Body of pancreas (tissue), 4 donors: ENCODE results near the gene TBC1D19. TPM values are rescaled to one million over a fixed set of nuclear protein-coding genes. Genes with fewer than 3 reads are reported as not detected.

ENCODE experiments used
- ATAC-seq: fragments of 150-250 bp; one replicate; pipeline ENCODE4 v1.9.1; 2016
- DNase-seq, 4 donors: peaks; one replicate each; pipeline ENCODE4 v3.0.0-alpha.2; 2019
- H3K27ac ChIP-seq, 4 donors: fragments of 200-600 bp; sonication (generic); 1 replicate in 3 of 4; 2 replicates in 1 of 4; pipeline versions ENCODE4 v1.5.1 to v1.6.1; 2016 to 2019; ENCODE audit warnings: mild to moderate bottlenecking in 1 of 4, mixed read lengths in 1 of 4, moderate library complexity in 1 of 4
- H3K27me3 ChIP-seq, 2 donors: fragments of 200-600 bp; sonication (generic); one replicate each; pipeline ENCODE4 v1.6.0; 2016; ENCODE audit warnings: mild to moderate bottlenecking in 1 of 2
- H3K36me3 ChIP-seq, 2 donors: fragments of 200-600 bp; sonication (generic); replicated peaks in 1 of 2; 2 replicates each; pipeline ENCODE4 v1.5.1; 2016; ENCODE audit warnings: low read depth in 2 of 2; ENCODE audit not compliant: insufficient read depth in 1 of 2
- H3K4me1 ChIP-seq: fragments of 200-600 bp; sonication (generic); one replicate; pipeline ENCODE4 v1.6.0; 2016
- H3K4me3 ChIP-seq, 2 donors: fragments of 200-600 bp; sonication (generic); 1 replicate in 1 of 2; 2 replicates in 1 of 2; pipeline ENCODE4 v1.5.1; 2016 to 2019
- H3K9me3 ChIP-seq, 3 donors: fragments of 200-600 bp; sonication (generic); 1 replicate in 2 of 3; 2 replicates in 1 of 3; pipeline ENCODE4 v1.5.1; 2016
- POLR2A ChIP-seq, 3 donors: fragments of 450-650 bp; IDR thresholded peaks; one replicate each; pipeline ENCODE4 v1.6.1; 2016; ENCODE audit warnings: antibody characterized with exemption in 3 of 3, mild to moderate bottlenecking in 2 of 3
- WGBS, 2 donors: methylation state at CpG; one replicate each; pipeline ENCODE4 v1.1.5; 2017; 5-methylcytosine and 5-hydroxymethylcytosine counted together
- intact Hi-C: fragments of 100-400 bp; cut with DNase I; formaldehyde crosslinking; loops from one replicate; pipeline ENCODE4 v1.15.1; 2023
- total RNA-seq, 2 donors: library from RNA; depleted of rRNA; stranded (reverse); fragments of >200 nt; gene quantifications; one replicate each; pipeline ENCODE4 v1.1.0, GENCODE V29; 2016
- TF ChIP-seq, protein P1 (sequence below), 7 experiments: fragments of 450-650 bp in 4 of 7; fragments of 200-600 bp in 3 of 7; sonication (generic) in 3 of 7; IDR thresholded peaks; one replicate each; pipeline ENCODE4 v1.5.1; 2016 to 2019; ENCODE audit warnings: antibody characterized with exemption in 7 of 7

The TBC1D19 gene
- total RNA-seq, 2 donors from 2014 or later, result 22.8 to 30.7 TPM

GRCh38 chr4:26780539-26780938 lies 196.7 kb downstream of the TBC1D19 start:
- TF ChIP-seq, protein P1, sequence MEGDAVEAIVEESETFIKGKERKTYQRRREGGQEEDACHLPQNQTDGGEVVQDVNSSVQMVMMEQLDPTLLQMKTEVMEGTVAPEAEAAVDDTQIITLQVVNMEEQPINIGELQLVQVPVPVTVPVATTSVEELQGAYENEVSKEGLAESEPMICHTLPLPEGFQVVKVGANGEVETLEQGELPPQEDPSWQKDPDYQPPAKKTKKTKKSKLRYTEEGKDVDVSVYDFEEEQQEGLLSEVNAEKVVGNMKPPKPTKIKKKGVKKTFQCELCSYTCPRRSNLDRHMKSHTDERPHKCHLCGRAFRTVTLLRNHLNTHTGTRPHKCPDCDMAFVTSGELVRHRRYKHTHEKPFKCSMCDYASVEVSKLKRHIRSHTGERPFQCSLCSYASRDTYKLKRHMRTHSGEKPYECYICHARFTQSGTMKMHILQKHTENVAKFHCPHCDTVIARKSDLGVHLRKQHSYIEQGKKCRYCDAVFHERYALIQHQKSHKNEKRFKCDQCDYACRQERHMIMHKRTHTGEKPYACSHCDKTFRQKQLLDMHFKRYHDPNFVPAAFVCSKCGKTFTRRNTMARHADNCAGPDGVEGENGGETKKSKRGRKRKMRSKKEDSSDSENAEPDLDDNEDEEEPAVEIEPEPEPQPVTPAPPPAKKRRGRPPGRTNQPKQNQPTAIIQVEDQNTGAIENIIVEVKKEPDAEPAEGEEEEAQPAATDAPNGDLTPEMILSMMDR (IDR thresholded peaks at IDR 0.05), result no peak
- no peak for TF ChIP-seq POLR2A (IDR thresholded peaks at IDR 0.05)
- DNase-seq (no peak), ATAC-seq (no peak)
- WGBS, 2 donors, result 94 to 100% methylated on average over 1 of the region's 1 CpG
- Histone ChIP-seq H3K27ac (no peak overlapping the region), H3K27me3 (no peaks in the 10 kb centered on the region), H3K4me3 (no peak overlapping the region), H3K4me1 (no peaks in the 10 kb centered on the region), H3K36me3 (no peaks in the 10 kb centered on the region), H3K9me3 (no peaks in the 10 kb centered on the region)
- intact Hi-C loops, result no loop called here

DNA sequence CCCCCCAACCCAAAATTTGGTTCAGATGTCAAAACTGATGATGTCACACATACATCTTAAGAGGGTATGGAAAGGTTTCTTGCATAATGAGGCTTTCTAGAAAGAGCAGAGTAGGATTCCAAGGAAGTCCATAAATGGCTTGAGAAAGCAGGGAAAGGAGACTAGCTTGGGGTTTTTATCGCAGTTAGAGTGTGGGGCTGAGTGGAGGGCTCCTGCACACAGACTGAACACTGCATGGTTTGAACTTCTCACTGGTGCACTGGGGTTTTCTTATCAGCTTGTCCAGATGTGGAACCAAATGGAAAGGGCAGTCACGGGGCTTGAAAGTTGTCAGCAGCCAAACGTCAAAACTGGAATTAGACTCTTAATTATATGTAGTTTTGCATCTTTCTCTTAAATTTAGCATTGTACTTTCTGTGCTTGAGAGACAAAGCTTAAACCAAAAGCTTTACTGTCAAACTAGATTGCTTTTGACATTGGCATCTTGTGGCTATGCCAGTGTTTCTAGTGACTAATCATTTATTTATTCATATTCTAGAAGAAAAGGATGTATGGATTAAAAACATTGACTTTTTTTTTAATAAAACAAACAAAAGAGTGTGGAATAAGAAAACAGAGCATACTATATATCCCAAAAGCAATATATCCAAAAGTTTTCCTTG lies 198.4 kb downstream of the TBC1D19 start:
- no peak for DNase-seq
- Histone ChIP-seq H3K9me3 (no peaks in the 10 kb centered on the region), H3K36me3 (no peaks in the 10 kb centered on the region), H3K4me1 (peaks cover 3% of the 10 kb centered on the region), H3K27ac (no peak overlapping the region), H3K4me3 (no peak overlapping the region), H3K27me3 (no peaks in the 10 kb centered on the region)
- 55 to 76% methylated on average over 3 of the region's 3 CpGs for WGBS, 2 donors
- TF ChIP-seq, protein P1 (IDR thresholded peaks at IDR 0.05), result no peak
- no peak for TF ChIP-seq POLR2A (IDR thresholded peaks at IDR 0.05)
- intact Hi-C loops, result no loop called here
- ATAC-seq, result no peak

- Histone ChIP-seq H3K36me3 (no peaks in the 10 kb centered on the region), H3K27ac (no peak overlapping the region), H3K4me3 (no peak overlapping the region), H3K9me3 (no peaks in the 10 kb centered on the region), H3K4me1 (peaks cover 8% of the 10 kb centered on the region), H3K27me3 (no peaks in the 10 kb centered on the region)
- 76 to 78% methylated on average over 5 of the region's 5 CpGs for WGBS, 2 donors
- TF ChIP-seq, protein P1 (IDR thresholded peaks at IDR 0.05), result no peak
- no peak for TF ChIP-seq POLR2A (IDR thresholded peaks at IDR 0.05)
- DNase-seq (no peak), ATAC-seq (no peak)
- intact Hi-C loops, result no loop called here
Measured at GRCh38 chr4:26782830-26783202, 198.9 kb downstream of the TBC1D19 start.

- 87 to 100% methylated on average over 1 of the region's 1 CpG for WGBS, 2 donors
Measured at GRCh38 chr4:26784207-26784865, 200.5 kb downstream of the TBC1D19 start.

More at GRCh38 chr4:26784207-26784865, 200.5 kb downstream of the TBC1D19 start:
- ATAC-seq, result no peak
- Histone ChIP-seq H3K9me3 (no peaks in the 10 kb centered on the region), H3K4me1 (peaks cover 12% of the 10 kb centered on the region), H3K27me3 (no peaks in the 10 kb centered on the region), H3K27ac (no peak overlapping the region), H3K36me3 (no peaks in the 10 kb centered on the region), H3K4me3 (no peak overlapping the region)
- no peak for DNase-seq
- TF ChIP-seq, protein P1 (IDR thresholded peaks at IDR 0.05), result no peak
- no peak for TF ChIP-seq POLR2A (IDR thresholded peaks at IDR 0.05)
- intact Hi-C loops, result no loop called here
